SJCRH30 (cell line): ENCODE data around the gene FOXF2. TPM values are rescaled to one million over a fixed set of nuclear protein-coding genes. Genes with fewer than 3 reads are reported as not detected.
"Not testable (repeated sequence)": the region's sequence is repeated elsewhere in the genome, so short reads cannot be mapped to it uniquely, and the experiment has no call there.

Experiments used
- DNase-seq, 2 experiments: peaks; one replicate each; pipeline ENCODE4 v3.0.0-alpha.2; 2015 to 2020
- H3K27ac ChIP-seq: fragments of 250-450 bp; sonication (Bioruptor Pico); 2 replicates; pipeline ENCODE4 v1.5.1; 2020; ENCODE audit warnings: mild to moderate bottlenecking, moderate library complexity
- H3K27me3 ChIP-seq: fragments of 250-450 bp; sonication (Bioruptor Pico); 2 replicates; pipeline ENCODE4 v1.5.1; 2020; ENCODE audit warnings: mild to moderate bottlenecking, moderate library complexity
- H3K36me3 ChIP-seq: fragments of 250-450 bp; sonication (Bioruptor Pico); 2 replicates; pipeline ENCODE4 v1.5.1; 2020; ENCODE audit warnings: mild to moderate bottlenecking, moderate library complexity
- H3K4me1 ChIP-seq: fragments of 250-450 bp; sonication (Bioruptor Pico); 2 replicates; pipeline ENCODE4 v1.5.1; 2020; ENCODE audit warnings: mild to moderate bottlenecking, moderate library complexity
- H3K4me3 ChIP-seq: fragments of 250-450 bp; sonication (Bioruptor Pico); 2 replicates; pipeline ENCODE4 v1.5.1; 2020; ENCODE audit warnings: mild to moderate bottlenecking, moderate library complexity
- H3K9me3 ChIP-seq: fragments of 250-450 bp; sonication (Bioruptor Pico); replicated peaks from 2 replicates; pipeline ENCODE4 v1.5.1; 2020; ENCODE audit warnings: mild to moderate bottlenecking, moderate library complexity
- total RNA-seq: library from RNA; depleted of rRNA; stranded (reverse); fragments of >200 nt; shearing (Covaris generic); gene quantifications from 2 replicates; pipeline ENCODE4 v1.2.3, GENCODE V29; 2014

The FOXF2 gene
- total RNA-seq, 1 experiment from 2014 or later, result 3.7 TPM

- Histone ChIP-seq H3K27me3 (no peaks in the 10 kb centered on the region), H3K4me3 (no peak overlapping the region), H3K36me3 (no peaks in the 10 kb centered on the region), H3K27ac (no peak overlapping the region), H3K9me3 (no peaks in the 10 kb centered on the region), H3K4me1 (no peaks in the 10 kb centered on the region)
- no peak for DNase-seq
Observed at GRCh38 chr6:1368940-1369339, 20.4 kb upstream of the FOXF2 start.

- not testable (repeated sequence) for H3K4me3 ChIP-seq, DNase-seq, H3K27ac ChIP-seq, H3K4me1 ChIP-seq, H3K9me3 ChIP-seq, H3K27me3 ChIP-seq, H3K36me3 ChIP-seq
Observed at GRCh38 chr6:1369695-1370094, 19.7 kb upstream of the FOXF2 start.

- no peaks in the 10 kb centered on the region for H3K4me1 ChIP-seq
- no peak overlapping the region for H3K4me3 ChIP-seq
- DNase-seq, result no peak
Observed at GRCh38 chr6:1371933-1372332, 17.4 kb upstream of the FOXF2 start.

GRCh38 chr6:1372690-1373089, 16.7 kb upstream of the FOXF2 start:
- Histone ChIP-seq H3K4me3 (no peak overlapping the region), H3K4me1 (no peaks in the 10 kb centered on the region), H3K36me3 (no peaks in the 10 kb centered on the region), H3K9me3 (no peaks in the 10 kb centered on the region), H3K27ac (no peak overlapping the region), H3K27me3 (no peaks in the 10 kb centered on the region)
- DNase-seq, result no peak

More at GRCh38 chr6:1371933-1372332, 17.4 kb upstream of the FOXF2 start:
- no peaks in the 10 kb centered on the region for H3K36me3 ChIP-seq
- no peak overlapping the region for H3K27ac ChIP-seq
- no peaks in the 10 kb centered on the region for H3K9me3 ChIP-seq
- H3K27me3 ChIP-seq, result no peaks in the 10 kb centered on the region

GRCh38 chr6:1376653-1377052, 12.7 kb upstream of the FOXF2 start:
- Histone ChIP-seq H3K9me3 (no peaks in the 10 kb centered on the region), H3K36me3 (no peaks in the 10 kb centered on the region), H3K4me3 (no peak overlapping the region), H3K27me3 (no peaks in the 10 kb centered on the region), H3K27ac (no peak overlapping the region), H3K4me1 (no peaks in the 10 kb centered on the region)
- DNase-seq, result no peak

GRCh38 chr6:1377526-1377925, 11.8 kb upstream of the FOXF2 start:
- Histone ChIP-seq H3K9me3 (no peaks in the 10 kb centered on the region), H3K4me3 (no peak overlapping the region), H3K27ac (no peak overlapping the region), H3K27me3 (no peaks in the 10 kb centered on the region), H3K36me3 (no peaks in the 10 kb centered on the region), H3K4me1 (no peaks in the 10 kb centered on the region)
- no peak for DNase-seq

GRCh38 chr6:1378065-1379016, 11.0 kb upstream of the FOXF2 start:
- Histone ChIP-seq H3K9me3 (no peaks in the 10 kb centered on the region), H3K27ac (no peak overlapping the region), H3K27me3 (no peaks in the 10 kb centered on the region), H3K4me1 (no peaks in the 10 kb centered on the region), H3K36me3 (no peaks in the 10 kb centered on the region), H3K4me3 (no peak overlapping the region)
- DNase-seq, result no peak

- Histone ChIP-seq H3K4me1 (no peaks in the 10 kb centered on the region), H3K4me3 (no peak overlapping the region), H3K27me3 (no peaks in the 10 kb centered on the region), H3K36me3 (no peaks in the 10 kb centered on the region), H3K9me3 (no peaks in the 10 kb centered on the region), H3K27ac (no peak overlapping the region)
- DNase-seq, result no peak
Observed at GRCh38 chr6:1379017-1379787, 10.2 kb upstream of the FOXF2 start.

GRCh38 chr6:1379788-1380147, 9.6 kb upstream of the FOXF2 start:
- Histone ChIP-seq H3K36me3 (no peaks in the 10 kb centered on the region), H3K27me3 (no peaks in the 10 kb centered on the region), H3K9me3 (no peaks in the 10 kb centered on the region), H3K4me1 (no peaks in the 10 kb centered on the region), H3K4me3 (no peak overlapping the region), H3K27ac (no peak overlapping the region)
- DNase-seq, result no peak

- H3K4me3 ChIP-seq, result no peak overlapping the region
- no peak for DNase-seq
Observed at GRCh38 chr6:1380625-1381427, 8.6 kb upstream of the FOXF2 start.

GRCh38 chr6:1381481-1382330, 7.7 kb upstream of the FOXF2 start:
- Histone ChIP-seq H3K27me3 (no peaks in the 10 kb centered on the region), H3K27ac (no peak overlapping the region), H3K4me1 (no peaks in the 10 kb centered on the region), H3K9me3 (no peaks in the 10 kb centered on the region), H3K36me3 (no peaks in the 10 kb centered on the region), H3K4me3 (peak overlapping the region; percentile 34)
- DNase-seq, result peak; percentile 18 to 55

More at GRCh38 chr6:1380625-1381427, 8.6 kb upstream of the FOXF2 start:
- no peak overlapping the region for H3K27ac ChIP-seq
- H3K27me3 ChIP-seq, result no peaks in the 10 kb centered on the region
- H3K9me3 ChIP-seq, result no peaks in the 10 kb centered on the region
- no peaks in the 10 kb centered on the region for H3K36me3 ChIP-seq
- H3K4me1 ChIP-seq, result no peaks in the 10 kb centered on the region

GRCh38 chr6:1382331-1382882, 7.0 kb upstream of the FOXF2 start:
- no peak for DNase-seq
- H3K27me3 ChIP-seq, result no peaks in the 10 kb centered on the region
- H3K27ac ChIP-seq, result no peak overlapping the region
- no peaks in the 10 kb centered on the region for H3K9me3 ChIP-seq
- no peaks in the 10 kb centered on the region for H3K4me1 ChIP-seq
- peak overlapping the region; percentile 34 for H3K4me3 ChIP-seq
- H3K36me3 ChIP-seq, result no peaks in the 10 kb centered on the region

- no peaks in the 10 kb centered on the region for H3K27me3 ChIP-seq
- H3K4me1 ChIP-seq, result no peaks in the 10 kb centered on the region
- H3K36me3 ChIP-seq, result no peaks in the 10 kb centered on the region
- DNase-seq, result no peak
- no peak overlapping the region for H3K27ac ChIP-seq
- H3K9me3 ChIP-seq, result no peaks in the 10 kb centered on the region
- H3K4me3 ChIP-seq, result no peak overlapping the region
Observed at GRCh38 chr6:1382883-1383728, 6.3 kb upstream of the FOXF2 start.
